GM21576 (cell line): ENCODE data around the gene PNPLA7.
"Not testable (repeated sequence)": the region's sequence is repeated elsewhere in the genome, so short reads cannot be mapped to it uniquely, and the experiment has no call there.

Experiments
- ATAC-seq: cut with Tn5 transposase; IDR thresholded peaks from one replicate; pipeline ENCODE4 v1.9.1; 2021; ENCODE audit warnings: mild to moderate bottlenecking, moderate library complexity; ENCODE audit not compliant: unreplicated experiment

Gene PNPLA7

GRCh38 chr9:137426018-137426681, 124.1 kb downstream of the PNPLA7 start:
- no peak for ATAC-seq

DNA sequence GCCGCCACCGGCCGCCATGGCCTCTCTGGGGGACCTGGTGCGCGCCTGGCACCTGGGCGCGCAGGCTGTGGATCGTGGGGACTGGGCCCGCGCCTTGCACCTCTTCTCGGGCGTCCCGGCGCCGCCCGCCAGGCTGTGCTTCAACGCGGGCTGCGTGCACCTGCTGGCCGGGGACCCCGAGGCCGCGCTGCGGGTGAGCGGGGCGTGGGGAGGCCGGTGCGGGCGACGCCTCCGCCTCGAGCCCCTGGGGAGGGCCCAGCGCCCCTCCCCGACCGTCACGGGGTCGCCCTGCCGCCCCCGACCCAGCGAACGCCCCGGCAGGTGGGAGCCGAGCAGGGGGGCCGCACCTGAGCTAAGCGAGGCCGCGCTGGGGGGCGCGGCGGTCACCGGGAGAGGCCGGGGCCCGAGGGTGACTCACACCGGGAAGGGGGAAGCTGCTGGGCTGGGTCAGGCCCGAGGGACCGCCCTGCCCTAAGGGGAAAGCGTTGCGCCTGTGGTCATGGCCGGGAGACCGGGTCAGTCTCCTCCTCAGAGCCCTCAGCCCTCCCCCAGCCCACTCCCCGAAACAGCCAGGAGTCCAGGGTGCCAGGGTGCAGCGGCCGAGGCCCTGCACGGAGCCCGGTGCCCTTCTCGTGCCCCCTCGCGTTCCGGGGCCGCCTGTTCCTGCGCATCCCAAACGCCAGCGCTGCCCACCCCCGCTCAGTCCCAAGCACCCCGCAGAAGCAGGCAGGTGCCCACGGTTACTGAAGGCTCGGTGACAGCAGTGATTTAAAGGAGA, 126.5 kb downstream of the PNPLA7 start:
- peak; percentile 13 for ATAC-seq

DNA sequence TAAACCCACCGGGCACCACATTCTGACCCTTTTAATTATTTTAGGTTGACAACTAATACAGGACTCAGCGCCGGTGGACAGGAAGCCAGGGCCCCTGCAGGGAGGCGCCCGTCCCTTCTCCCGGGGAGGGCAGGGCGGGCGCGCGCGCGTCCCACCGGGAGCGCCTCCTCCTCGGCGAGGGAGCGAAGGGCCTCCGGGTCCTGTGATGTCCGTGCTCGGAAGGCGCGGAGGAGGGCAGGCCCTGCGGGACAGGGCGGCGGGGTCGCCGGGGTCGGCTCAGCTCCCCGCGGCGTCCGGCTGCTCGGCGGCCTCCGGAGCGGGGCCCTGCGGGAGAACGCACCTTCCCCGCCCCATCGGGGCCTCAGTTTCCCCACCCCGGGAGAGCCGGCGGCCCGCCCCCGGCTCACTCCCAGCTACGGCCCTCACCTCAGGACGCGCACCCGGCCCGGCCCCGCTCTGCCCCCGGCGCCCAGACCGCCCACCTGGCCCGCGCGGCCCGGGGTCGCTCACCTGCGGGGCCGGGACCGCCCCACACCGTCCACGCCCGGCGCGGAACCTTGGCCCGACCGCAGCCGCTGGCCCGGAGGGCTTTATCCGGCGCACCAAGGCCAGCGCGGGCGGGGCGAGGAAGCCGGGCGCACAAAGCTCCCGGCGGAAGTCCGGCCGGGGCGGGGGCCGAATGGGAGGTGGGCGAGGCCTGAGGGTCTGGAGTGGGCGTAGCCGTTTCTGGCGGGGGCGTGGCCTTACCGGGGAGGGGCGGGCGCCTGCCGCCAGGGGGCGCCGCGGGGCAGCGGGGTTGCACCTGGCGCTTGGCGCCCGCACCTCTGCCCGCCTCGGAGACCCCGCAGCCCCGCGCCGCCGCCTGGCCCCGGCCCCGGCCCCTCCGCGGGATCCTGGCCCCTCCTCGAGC, 127.3 kb downstream of the PNPLA7 start, which contains the start of the genes EXD3 and NOXA1:
TSS of gene EXD3 (minus strand) at position 559 of the 910 bp plus-strand sequence. CDS start 27,805 bp downstream, outside the sequence.
TSS of gene NOXA1 (plus strand) at position 790 of the 910 bp plus-strand sequence. CDS start 137 bp downstream, outside the sequence.
- peak; percentile 76 for ATAC-seq

GRCh38 chr9:137421838-137422603, 128.2 kb downstream of the PNPLA7 start:
- ATAC-seq: no peak

GRCh38 chr9:137417161-137418021, 132.8 kb downstream of the PNPLA7 start:
- no peak for ATAC-seq

DNA sequence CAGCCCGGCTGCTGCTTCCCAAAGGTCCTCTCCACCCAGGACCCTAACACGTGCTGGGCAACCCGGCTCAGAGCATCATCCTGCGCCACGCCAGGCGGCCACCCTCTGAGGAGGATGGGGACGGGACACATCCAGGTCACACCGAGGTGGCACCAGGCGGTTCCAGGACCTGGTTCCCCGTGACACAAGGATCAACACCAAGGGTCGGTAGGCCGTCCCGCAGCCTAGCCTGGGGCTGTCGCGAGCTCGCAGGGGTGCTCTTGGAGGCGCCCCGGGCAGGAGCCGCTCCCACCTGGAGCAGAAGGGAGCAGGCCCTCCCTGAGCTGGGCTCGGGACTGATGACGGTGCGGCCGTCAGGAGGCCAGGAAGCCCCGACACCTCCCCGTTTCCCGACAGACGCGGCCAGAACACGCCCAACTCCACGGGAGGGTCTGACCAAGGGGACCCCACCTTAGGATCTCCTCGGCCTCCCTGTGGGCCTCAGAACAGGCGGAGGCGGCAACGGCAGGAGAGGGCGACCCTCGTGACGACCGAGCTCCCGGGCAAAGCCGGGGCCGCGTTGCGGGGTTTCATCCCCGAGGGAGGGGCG, 133.5 kb downstream of the PNPLA7 start:
- no peak for ATAC-seq

DNA sequence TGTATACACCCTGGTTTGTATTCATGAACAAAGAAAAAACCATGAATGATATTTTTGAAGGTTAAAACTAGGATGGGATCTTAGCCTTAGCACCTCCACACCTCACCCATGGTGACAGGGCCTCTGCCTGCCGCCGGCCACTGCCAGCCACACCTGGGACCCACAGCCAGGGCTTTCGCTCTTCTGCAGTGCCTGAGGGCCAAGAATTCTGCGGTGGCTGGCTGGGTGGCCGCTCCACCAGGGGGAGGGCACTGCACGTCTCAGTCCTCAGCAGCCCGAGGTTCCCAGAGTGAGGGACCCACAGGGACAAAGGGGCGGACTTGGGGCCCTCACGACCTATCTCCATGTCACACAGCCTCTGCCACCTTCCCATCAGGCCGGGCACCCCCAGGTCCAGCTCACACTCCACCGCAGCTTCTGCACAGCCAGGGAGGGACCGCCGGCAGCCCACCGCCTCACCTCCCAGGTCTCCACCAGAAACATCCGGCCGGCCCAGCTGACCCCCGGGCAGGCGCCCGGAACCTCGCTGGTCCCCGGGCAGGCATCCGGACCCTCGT, 134.1 kb downstream of the PNPLA7 start:
- no peak for ATAC-seq

GRCh38 chr9:137415451-137415850, 134.8 kb downstream of the PNPLA7 start:
- no peak for ATAC-seq

GRCh38 chr9:137412431-137412830, 137.8 kb downstream of the PNPLA7 start:
- no peak for ATAC-seq

DNA sequence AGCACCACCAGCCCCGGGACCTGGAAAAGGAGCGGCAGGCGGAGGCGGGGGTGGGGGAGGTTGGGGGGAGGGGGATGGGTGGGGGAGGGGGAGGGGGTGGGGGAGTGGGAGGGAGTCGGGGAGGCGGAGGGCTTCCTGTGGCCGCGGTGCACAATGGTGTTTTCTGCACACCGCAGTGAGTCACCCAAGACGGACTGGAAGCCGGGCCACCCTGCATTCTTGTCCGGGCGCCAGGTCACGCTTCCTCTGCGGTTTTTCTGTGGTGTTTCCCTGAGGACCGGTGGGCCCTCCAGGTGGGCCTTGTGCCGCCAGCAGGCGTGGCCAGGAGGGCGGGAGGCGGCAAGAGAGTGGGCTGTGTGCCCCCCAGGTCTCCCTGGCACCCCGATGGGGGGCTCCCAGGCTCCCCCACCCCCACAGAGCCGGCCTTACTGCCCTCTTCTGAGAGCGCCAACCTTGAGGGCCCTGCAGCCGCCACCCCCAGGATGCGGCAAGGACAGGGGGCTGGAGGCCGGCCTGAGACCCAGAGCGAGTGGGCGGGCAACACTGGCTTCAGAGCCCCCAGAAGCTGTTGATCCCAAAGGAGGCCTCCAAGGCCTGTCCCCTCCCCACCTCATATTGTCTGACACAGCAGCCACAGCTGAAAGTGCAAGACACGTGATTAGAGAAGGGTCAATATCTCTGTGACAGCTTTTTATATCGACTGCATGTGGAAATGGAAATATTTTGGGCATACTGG, 138.4 kb downstream of the PNPLA7 start:
- peak; percentile 38 for ATAC-seq

DNA sequence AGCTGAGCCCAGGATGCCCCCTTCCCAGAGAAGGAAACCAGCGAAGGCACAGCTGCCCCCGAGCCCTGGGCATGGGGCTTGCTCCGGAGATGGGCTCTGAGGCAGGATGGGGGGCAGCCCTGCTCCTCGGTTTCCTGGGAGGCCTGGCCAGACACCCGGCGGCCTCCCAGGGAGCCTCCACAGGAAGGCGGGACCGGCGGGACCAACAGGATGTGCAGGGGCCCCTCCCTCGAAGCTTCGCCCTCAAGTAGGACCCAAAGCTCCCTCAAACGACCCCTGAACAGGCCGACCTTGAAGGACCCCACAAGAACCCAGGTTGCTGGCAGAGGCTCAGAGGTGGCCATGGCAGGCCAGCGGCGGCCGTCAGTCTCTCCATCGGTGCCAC, 138.9 kb downstream of the PNPLA7 start:
- no peak for ATAC-seq

- no peak for ATAC-seq
Measured at GRCh38 chr9:137410891-137411249, 139.3 kb downstream of the PNPLA7 start.

DNA sequence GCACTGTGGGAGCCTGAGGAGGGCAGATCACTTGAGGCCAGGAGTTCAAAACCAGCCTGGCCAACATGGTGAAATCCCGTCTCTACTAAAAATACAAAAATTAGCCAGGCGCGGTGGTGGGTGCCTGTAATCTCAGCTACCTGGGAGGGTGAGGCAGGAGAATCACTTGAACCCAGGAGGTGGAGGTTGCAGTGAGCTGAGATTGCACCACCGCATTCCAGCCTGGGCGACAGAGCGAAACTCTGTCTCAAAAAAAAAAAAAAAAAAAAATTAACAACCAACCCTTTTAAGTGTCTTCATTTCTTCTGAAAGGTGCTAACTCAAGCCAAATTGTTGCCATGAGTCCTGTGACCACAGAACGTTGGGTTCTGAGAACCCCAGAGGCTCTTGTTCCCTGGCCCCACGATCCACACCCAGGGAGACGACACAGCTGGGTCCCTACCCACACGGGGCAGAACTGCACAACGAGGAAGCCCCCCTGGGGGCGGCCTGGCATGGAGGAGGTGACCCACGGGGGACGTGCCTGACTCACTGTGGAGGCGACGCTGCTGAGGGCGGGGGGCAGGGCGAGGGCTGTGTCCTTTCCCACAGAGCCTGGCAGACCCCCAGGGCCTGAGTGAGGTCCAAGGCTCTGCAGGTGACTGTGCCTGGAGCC, 139.8 kb downstream of the PNPLA7 start:
- not testable (repeated sequence) for ATAC-seq
